HFFc6 (cell line): ENCODE data around the gene SHC3. TPM values are rescaled to one million over a fixed set of nuclear protein-coding genes. Genes with fewer than 3 reads are reported as not detected.

Experiments
- DNase-seq: peaks from one replicate; pipeline ENCODE4 v3.0.0-alpha.2; 2018
- H3K27ac Mint-ChIP-seq: 2 replicates; pipeline ENCODE4 v1.8.0; 2020; ENCODE audit warnings: mild to moderate bottlenecking, mixed read lengths
- H3K27me3 Mint-ChIP-seq: 2 replicates; pipeline ENCODE4 v1.8.0; 2021; ENCODE audit warnings: mild to moderate bottlenecking, moderate library complexity, mixed read lengths; ENCODE audit not compliant: insufficient read depth
- H3K36me3 Mint-ChIP-seq: 2 replicates; pipeline ENCODE4 v1.8.0; 2021; ENCODE audit warnings: low read depth, mixed read lengths
- H3K4me1 Mint-ChIP-seq: 2 replicates; pipeline ENCODE4 v1.8.0; 2020; ENCODE audit warnings: low read depth, mixed read lengths
- H3K4me3 Mint-ChIP-seq: 2 replicates; pipeline ENCODE4 v1.8.0; 2020; ENCODE audit warnings: mild to moderate bottlenecking, moderate library complexity, mixed read lengths
- H3K9me3 Mint-ChIP-seq: 2 replicates; pipeline ENCODE4 v1.8.0; 2020; ENCODE audit warnings: mild to moderate bottlenecking, mixed read lengths
- CTCF ChIP-seq: fragments of 200-600 bp; sonication (generic); IDR thresholded peaks from 2 replicates; pipeline ENCODE4 v1.5.0; 2021; ENCODE audit warnings: antibody characterized with exemption, mild to moderate bottlenecking
- total RNA-seq, 6 experiments: library from RNA; stranded (reverse); fragmentation: NEBNext Ultra II Directional; extraction: Animal tissue kit (Norgen Biotek cat#: 25700); gene quantifications; 2 replicates in 1 of 6; 3 replicates in 5 of 6; pipeline ENCODE4 v1.2.3, GENCODE V29; 2021

SHC3 gene
- total RNA-seq, 6 experiments from 2014 or later, result 0.28 to 1.9 (median 0.42) TPM

- no peak overlapping the region for H3K27ac Mint-ChIP-seq
- H3K4me3 Mint-ChIP-seq, result no peak overlapping the region
- no peaks in the 10 kb centered on the region for H3K9me3 Mint-ChIP-seq
- no peaks in the 10 kb centered on the region for H3K36me3 Mint-ChIP-seq
- TF ChIP-seq CTCF, result no peak
- H3K27me3 Mint-ChIP-seq, result peaks cover 2% of the 10 kb centered on the region; the same call in 1 of the 2 replicates
- peak; percentile 35 for DNase-seq
- H3K4me1 Mint-ChIP-seq, result peaks cover 9% of the 10 kb centered on the region
Observed at GRCh38 chr9:89011683-89012082, 166.9 kb downstream of the SHC3 start.

- H3K4me1 Mint-ChIP-seq, result peaks cover 9% of the 10 kb centered on the region
- H3K27me3 Mint-ChIP-seq, result peaks cover 2% of the 10 kb centered on the region; the same call in 1 of the 2 replicates
- no peak overlapping the region for H3K4me3 Mint-ChIP-seq
- TF ChIP-seq CTCF, result no peak
- no peak overlapping the region for H3K27ac Mint-ChIP-seq
- no peak for DNase-seq
- no peaks in the 10 kb centered on the region for H3K36me3 Mint-ChIP-seq
- H3K9me3 Mint-ChIP-seq, result no peaks in the 10 kb centered on the region
Observed at GRCh38 chr9:89010526-89011111, 168.0 kb downstream of the SHC3 start.

- Mint-ChIP-seq H3K27ac (no peak overlapping the region), H3K4me3 (no peak overlapping the region), H3K27me3 (peaks cover 2% of the 10 kb centered on the region; the same call in 1 of the 2 replicates), H3K9me3 (no peaks in the 10 kb centered on the region), H3K4me1 (peaks cover 9% of the 10 kb centered on the region), H3K36me3 (no peaks in the 10 kb centered on the region)
- DNase-seq, result no peak
- TF ChIP-seq CTCF, result no peak
Observed at GRCh38 chr9:89010056-89010455, 168.6 kb downstream of the SHC3 start.

GRCh38 chr9:89009546-89009840 is 169.1 kb downstream of the SHC3 start:
- H3K9me3 Mint-ChIP-seq, result no peaks in the 10 kb centered on the region
- no peak overlapping the region for H3K4me3 Mint-ChIP-seq
- no peak for TF ChIP-seq CTCF
- H3K36me3 Mint-ChIP-seq, result no peaks in the 10 kb centered on the region
- DNase-seq, result no peak
- peaks cover 2% of the 10 kb centered on the region; the same call in 1 of the 2 replicates for H3K27me3 Mint-ChIP-seq
- peaks cover 9% of the 10 kb centered on the region for H3K4me1 Mint-ChIP-seq
- no peak overlapping the region for H3K27ac Mint-ChIP-seq

- Mint-ChIP-seq H3K27me3 (peaks cover 2% of the 10 kb centered on the region; the same call in 1 of the 2 replicates), H3K4me3 (no peak overlapping the region), H3K4me1 (peaks cover 9% of the 10 kb centered on the region), H3K27ac (no peak overlapping the region), H3K36me3 (no peaks in the 10 kb centered on the region), H3K9me3 (no peaks in the 10 kb centered on the region)
- TF ChIP-seq CTCF, result peak; percentile 59
- DNase-seq, result no peak
Observed at GRCh38 chr9:89008744-89009545, 169.7 kb downstream of the SHC3 start.
